Measurements from ENCODE around the gene ERICH2.

ERICH2 gene

DNA sequence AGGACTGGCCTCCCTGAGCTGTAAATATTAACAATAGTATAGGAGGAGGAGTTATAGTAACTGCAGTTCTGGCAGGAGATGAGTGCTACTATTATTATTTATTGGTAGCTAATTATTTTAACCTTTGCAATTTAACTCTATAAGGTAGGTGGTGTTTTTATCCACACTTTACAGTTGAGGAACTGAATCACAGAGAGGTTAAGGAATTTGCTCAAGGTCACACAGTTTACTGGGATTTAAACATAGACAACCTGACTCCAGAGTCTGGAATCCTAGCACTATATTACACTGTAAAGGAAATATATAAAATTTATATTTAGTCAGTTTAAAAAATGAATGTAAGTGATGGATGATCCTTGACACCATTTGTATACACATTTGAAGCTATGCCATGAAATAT lies 2.1 kb downstream of the ERICH2 start:
- TF ChIP-seq, protein P1, sequence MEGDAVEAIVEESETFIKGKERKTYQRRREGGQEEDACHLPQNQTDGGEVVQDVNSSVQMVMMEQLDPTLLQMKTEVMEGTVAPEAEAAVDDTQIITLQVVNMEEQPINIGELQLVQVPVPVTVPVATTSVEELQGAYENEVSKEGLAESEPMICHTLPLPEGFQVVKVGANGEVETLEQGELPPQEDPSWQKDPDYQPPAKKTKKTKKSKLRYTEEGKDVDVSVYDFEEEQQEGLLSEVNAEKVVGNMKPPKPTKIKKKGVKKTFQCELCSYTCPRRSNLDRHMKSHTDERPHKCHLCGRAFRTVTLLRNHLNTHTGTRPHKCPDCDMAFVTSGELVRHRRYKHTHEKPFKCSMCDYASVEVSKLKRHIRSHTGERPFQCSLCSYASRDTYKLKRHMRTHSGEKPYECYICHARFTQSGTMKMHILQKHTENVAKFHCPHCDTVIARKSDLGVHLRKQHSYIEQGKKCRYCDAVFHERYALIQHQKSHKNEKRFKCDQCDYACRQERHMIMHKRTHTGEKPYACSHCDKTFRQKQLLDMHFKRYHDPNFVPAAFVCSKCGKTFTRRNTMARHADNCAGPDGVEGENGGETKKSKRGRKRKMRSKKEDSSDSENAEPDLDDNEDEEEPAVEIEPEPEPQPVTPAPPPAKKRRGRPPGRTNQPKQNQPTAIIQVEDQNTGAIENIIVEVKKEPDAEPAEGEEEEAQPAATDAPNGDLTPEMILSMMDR (IDR thresholded peaks at IDR 0.05; ENCODE audit: low read depth, low read length) = no peak
- DNase-seq (ENCODE audit: low read depth in 2 of 2) = no peak
- no peak overlapping the region for H3K4me3 ChIP-seq (replicated peaks in 1 of 2; ENCODE audit: low read depth in 2 of 2, low read length in 2 of 2)

DNA sequence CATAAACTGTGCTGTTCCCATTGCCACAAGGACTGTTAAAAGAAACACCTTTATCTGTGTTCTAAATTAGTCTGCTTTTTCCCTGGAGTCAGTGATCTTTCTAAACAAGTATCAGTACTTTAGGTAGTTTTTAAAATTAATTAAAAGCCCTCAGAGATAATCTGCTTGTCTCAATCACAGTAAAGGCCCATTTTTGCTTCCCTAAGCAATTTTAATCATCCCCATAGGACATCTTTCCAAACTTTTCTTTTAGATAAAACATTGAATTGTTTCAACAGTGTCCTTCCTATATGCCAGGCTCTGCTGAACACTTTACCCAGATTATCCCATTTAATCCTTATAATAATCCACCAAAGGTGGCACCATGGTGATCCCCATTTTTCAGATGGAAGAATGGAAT lies 3.9 kb downstream of the ERICH2 start:
- TF ChIP-seq, protein P1 (IDR thresholded peaks at IDR 0.05; ENCODE audit: low read depth, low read length) = no peak

DNA sequence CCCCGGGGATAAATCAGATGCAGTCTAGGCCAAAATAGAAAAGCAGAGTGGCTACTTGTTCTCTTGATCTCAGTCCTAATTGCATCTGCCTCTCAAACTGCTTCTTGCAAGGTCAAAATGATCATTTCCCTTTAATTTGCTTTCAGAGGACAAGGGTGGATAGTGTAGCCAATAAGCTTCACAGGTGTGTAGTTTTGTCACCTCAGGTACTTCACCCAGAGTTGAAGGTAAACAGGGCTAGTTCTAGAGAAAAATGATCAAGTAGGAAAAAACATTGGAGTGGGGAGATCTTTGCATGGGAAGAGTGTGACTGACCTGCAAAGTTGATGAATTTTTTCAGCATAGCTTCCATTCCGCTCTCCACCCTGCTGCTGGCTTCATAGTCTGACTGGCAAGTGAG lies 8.7 kb downstream of the ERICH2 start:
- TF ChIP-seq, protein P1 (IDR thresholded peaks at IDR 0.05; ENCODE audit: low read depth, low read length) = no peak
- no peak for DNase-seq (ENCODE audit: low read depth in 2 of 2)
- no peak overlapping the region for H3K4me3 ChIP-seq (replicated peaks in 1 of 2; ENCODE audit: low read depth in 2 of 2, low read length in 2 of 2)

More for the DNA sequence above, 3.9 kb downstream of the ERICH2 start:
- no peak overlapping the region for H3K4me3 ChIP-seq (replicated peaks in 1 of 2; ENCODE audit: low read depth in 2 of 2, low read length in 2 of 2)
- no peak for DNase-seq (ENCODE audit: low read depth in 2 of 2)

DNA sequence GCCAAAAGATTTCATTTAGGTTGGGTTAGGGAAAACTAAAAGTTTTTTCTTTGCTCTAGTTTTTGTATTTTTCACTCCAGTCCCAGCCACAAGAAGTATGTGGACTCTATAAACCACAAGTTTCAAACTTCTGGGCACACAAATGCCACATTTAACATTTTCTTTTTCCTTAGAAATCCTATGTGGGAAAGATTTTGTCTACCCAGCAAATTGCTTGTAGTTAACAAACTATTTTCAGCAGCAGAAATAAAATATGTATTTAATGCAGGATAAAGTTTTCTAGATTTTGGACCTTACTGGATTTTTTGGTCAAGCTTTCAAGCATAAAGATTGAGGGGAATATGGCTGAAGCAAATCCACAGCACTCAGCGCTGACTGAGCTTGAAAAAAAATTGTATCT lies 9.1 kb downstream of the ERICH2 start:
- TF ChIP-seq, protein P1 (IDR thresholded peaks at IDR 0.05; ENCODE audit: low read depth, low read length) = no peak
- H3K4me3 ChIP-seq (replicated peaks in 1 of 2; ENCODE audit: low read depth in 2 of 2, low read length in 2 of 2) = no peak overlapping the region
- DNase-seq (ENCODE audit: low read depth in 2 of 2) = no peak

DNA sequence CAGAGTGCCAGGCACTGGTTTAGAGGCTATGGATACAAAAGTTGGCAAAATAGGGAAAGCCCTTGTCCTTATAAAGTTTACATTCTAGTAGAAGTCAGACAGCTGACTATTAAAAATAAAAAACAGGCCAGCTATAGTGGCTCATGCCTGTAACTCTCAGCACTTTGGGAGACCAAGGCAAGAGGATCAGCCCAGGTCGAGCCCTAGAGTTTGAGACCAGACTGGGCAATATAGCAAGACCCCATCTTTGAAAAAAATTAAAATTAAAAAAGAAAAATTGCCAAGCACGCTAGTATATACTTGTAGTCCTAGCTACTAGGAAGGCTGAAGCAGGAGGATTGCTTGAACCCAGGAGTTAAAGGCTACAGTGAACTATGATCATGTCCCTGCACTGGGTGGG lies 12.5 kb downstream of the ERICH2 start:
- TF ChIP-seq, protein P1 (IDR thresholded peaks at IDR 0.05; ENCODE audit: low read depth, low read length) = no peak
- H3K4me3 ChIP-seq (replicated peaks in 1 of 2; ENCODE audit: low read depth in 2 of 2, low read length in 2 of 2) = no peak overlapping the region
- no peak for DNase-seq (ENCODE audit: low read depth in 2 of 2)

DNA sequence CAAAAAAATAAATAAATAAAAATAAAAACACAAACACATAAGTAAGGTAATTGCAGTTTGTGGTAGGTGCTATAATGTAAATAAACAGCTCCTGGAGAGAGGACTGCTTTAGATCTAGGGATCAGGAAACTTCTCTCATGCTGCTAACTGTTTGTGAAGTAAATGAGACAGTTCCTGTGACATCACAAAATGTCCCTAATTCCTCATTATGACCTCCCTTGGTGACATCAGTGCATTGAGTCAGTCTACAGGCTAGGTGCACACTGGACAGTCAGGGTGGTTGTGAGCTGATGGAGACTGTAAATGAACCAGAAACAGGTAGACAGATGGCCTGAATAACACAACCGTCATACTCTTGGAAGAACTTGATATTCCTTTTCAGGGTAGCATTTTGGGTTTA lies 13.4 kb downstream of the ERICH2 start:
- DNase-seq (ENCODE audit: low read depth in 2 of 2) = no peak
- no peak overlapping the region for H3K4me3 ChIP-seq (replicated peaks in 1 of 2; ENCODE audit: low read depth in 2 of 2, low read length in 2 of 2)
- TF ChIP-seq, protein P1 (IDR thresholded peaks at IDR 0.05; ENCODE audit: low read depth, low read length) = no peak

DNA sequence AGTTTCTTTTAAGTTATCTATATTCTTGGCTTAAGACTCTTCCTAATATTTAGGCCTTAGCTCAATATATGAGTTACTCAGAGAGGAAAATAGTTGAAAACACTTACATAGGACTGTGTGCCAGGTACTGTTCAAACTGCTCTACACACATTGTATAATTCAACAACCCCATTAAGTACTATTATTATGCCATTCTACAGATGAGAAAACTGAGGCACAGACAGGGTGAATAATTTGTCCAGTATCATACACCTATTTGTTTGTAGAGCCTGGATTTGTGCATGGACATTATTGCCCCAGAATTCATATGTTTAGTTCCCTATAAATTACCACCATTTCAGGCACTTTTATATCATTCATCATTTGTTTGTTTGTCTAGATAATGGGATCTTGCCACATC lies 28.8 kb downstream of the ERICH2 start:
- H3K4me3 ChIP-seq (replicated peaks in 1 of 2; ENCODE audit: low read depth in 2 of 2, low read length in 2 of 2) = no peak overlapping the region
- TF ChIP-seq, protein P1 (IDR thresholded peaks at IDR 0.05; ENCODE audit: low read depth, low read length) = no peak
- DNase-seq (ENCODE audit: low read depth in 2 of 2) = no peak

All from cardiac fibroblast (primary cell).